ENCODE results near the gene CENPW.

The CENPW gene

DNA sequence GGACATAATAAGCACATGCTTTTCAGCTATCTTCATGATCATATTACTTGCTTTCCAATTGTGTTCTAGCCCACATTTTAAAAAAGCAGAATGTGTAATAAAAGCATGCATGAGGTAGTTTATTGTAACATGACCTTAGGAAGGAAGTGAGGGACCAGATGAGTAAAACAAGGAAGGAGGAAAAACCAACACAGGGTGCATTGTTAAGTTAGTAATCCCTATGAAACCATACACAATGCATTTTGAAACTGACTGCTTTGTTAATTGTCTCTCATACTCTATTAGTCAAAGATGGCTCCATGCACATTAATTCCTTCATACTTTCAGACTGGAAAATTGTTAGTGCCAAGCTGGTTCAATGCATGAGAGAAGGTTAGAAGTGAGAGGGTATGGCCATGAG is 37.7 kb upstream of the CENPW start:
- H3K4me1 ChIP-seq (ENCODE audit: control insufficient read depth in 1 of 2, insufficient read depth in 2 of 2, low read length in 2 of 2): no peaks in the 10 kb centered on the region
- H3K27ac ChIP-seq (ENCODE audit: low read depth, low read length): no peak overlapping the region
- no peaks in the 10 kb centered on the region for H3K79me1 ChIP-seq (ENCODE audit: low read length)

DNA sequence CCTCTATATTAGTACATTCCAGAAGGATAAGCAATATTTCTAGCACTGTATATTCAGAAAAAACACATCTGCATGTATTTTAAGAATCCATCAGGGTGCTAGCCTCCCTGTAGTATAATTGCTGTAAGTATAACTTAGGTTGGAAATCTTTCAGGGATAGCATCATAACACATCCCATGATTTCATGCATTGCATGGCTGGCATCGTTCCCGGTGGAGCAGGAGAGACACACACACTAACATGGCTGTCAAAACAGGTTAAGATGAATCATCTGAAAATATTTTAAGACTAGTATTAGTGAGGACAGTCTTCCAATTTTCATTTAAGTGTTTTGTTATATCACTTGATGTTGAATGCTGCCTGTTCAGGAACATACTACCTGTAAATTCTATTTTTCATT is 32.1 kb upstream of the CENPW start:
- H3K9me3 ChIP-seq (ENCODE audit: insufficient read depth, low read depth, low read length): no peaks in the 10 kb centered on the region
- H3K18ac ChIP-seq (ENCODE audit: low read length): no peak overlapping the region
- H3K14ac ChIP-seq (ENCODE audit: low read length): no peak overlapping the region
- H3K79me1 ChIP-seq (ENCODE audit: low read length): peaks cover under 1% of the 10 kb centered on the region
- no peak overlapping the region for H3K4me2 ChIP-seq (ENCODE audit: low read length)
- H4K91ac ChIP-seq (ENCODE audit: low read depth, low read length): no peak overlapping the region
- no peak overlapping the region for H4K8ac ChIP-seq (ENCODE audit: low read depth, low read length)
- DNase-seq: no peak
- no peak overlapping the region for H2BK12ac ChIP-seq (ENCODE audit: low read length)
- H3K36me3 ChIP-seq (ENCODE audit: control insufficient read depth in 1 of 2, insufficient read depth in 2 of 2, low read length in 2 of 2): no peaks in the 10 kb centered on the region
- H2AK5ac ChIP-seq (ENCODE audit: low read length): no peak overlapping the region
- H2BK5ac ChIP-seq (ENCODE audit: low read depth, low read length, poor library complexity): no peak overlapping the region
- no peak overlapping the region for H3K23ac ChIP-seq (ENCODE audit: low read length)
- no peak overlapping the region for H3K4me3 ChIP-seq (ENCODE audit: low read depth, low read length)
- no peak overlapping the region for H3K9ac ChIP-seq (ENCODE audit: low read length)
- no peak overlapping the region for H2BK120ac ChIP-seq (ENCODE audit: insufficient read depth, low read length, poor library complexity)
- no peaks in the 10 kb centered on the region for H3K27me3 ChIP-seq (ENCODE audit: insufficient read depth, low read length)
- H4K12ac ChIP-seq (ENCODE audit: low read depth, low read length): no peak overlapping the region
- no peak overlapping the region for H3K4ac ChIP-seq (ENCODE audit: low read depth, low read length)
- WGBS (ENCODE audit: extremely low coverage, insufficient coverage, insufficient read length): no CpG with 5 or more reads among the region's 2 CpGs
- H3K79me2 ChIP-seq (ENCODE audit: control insufficient read depth, insufficient read depth, low read length, poor library complexity): no peaks in the 10 kb centered on the region
- peaks cover 0 to under 1% of the 10 kb centered on the region in 2 experiments for H3K4me1 ChIP-seq (ENCODE audit: control insufficient read depth in 1 of 2, insufficient read depth in 2 of 2, low read length in 2 of 2)
- no peak overlapping the region for H3K27ac ChIP-seq (ENCODE audit: low read depth, low read length)
- no peak overlapping the region for H2AFZ ChIP-seq (ENCODE audit: insufficient read depth, low read length, poor library complexity)

More for the DNA sequence above, 37.7 kb upstream of the CENPW start:
- Histone ChIP-seq H4K12ac (ENCODE audit: low read depth, low read length) (no peak overlapping the region), H4K8ac (ENCODE audit: low read depth, low read length) (no peak overlapping the region), H4K91ac (ENCODE audit: low read depth, low read length) (no peak overlapping the region), H3K9ac (ENCODE audit: low read length) (no peak overlapping the region), H2AK5ac (ENCODE audit: low read length) (no peak overlapping the region), H3K36me3 (ENCODE audit: control insufficient read depth in 1 of 2, insufficient read depth in 2 of 2, low read length in 2 of 2) (no peaks in the 10 kb centered on the region), H2BK12ac (ENCODE audit: low read length) (no peak overlapping the region), H3K4ac (ENCODE audit: low read depth, low read length) (no peak overlapping the region), H3K4me3 (ENCODE audit: low read depth, low read length) (no peak overlapping the region), H3K18ac (ENCODE audit: low read length) (no peak overlapping the region), H2BK120ac (ENCODE audit: insufficient read depth, low read length, poor library complexity) (no peak overlapping the region), H3K14ac (ENCODE audit: low read length) (no peak overlapping the region), H2AFZ (ENCODE audit: insufficient read depth, low read length, poor library complexity) (no peak overlapping the region), H3K4me2 (ENCODE audit: low read length) (no peak overlapping the region), H3K9me3 (ENCODE audit: insufficient read depth, low read depth, low read length) (no peaks in the 10 kb centered on the region), H3K27me3 (ENCODE audit: insufficient read depth, low read length) (no peaks in the 10 kb centered on the region), H2BK5ac (ENCODE audit: low read depth, low read length, poor library complexity) (no peak overlapping the region), H3K79me2 (ENCODE audit: control insufficient read depth, insufficient read depth, low read length, poor library complexity) (no peaks in the 10 kb centered on the region), H3K23ac (ENCODE audit: low read length) (no peak overlapping the region)
- no peak for DNase-seq

DNA sequence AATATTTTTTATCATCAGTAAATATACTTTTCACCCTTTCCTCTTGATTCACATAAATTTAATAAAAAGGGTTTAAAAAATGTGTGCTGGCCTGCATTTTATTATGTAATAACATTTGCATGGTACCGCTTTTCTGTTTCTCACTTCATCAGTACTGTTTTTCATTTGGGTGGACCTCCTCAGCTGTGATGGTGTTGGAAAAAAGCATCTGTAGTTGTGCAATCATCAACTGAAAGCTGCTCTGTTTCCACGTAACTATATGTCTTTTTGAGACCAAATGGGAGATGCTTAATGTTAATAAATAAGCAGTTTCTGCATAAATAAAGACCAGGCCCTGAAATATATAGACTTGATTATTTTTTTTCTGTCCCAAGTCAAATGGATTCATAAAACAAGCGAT is 31.6 kb upstream of the CENPW start:
- no CpG with 5 or more reads among the region's 3 CpGs for WGBS (ENCODE audit: extremely low coverage, insufficient coverage, insufficient read length)
- H4K12ac ChIP-seq (ENCODE audit: low read depth, low read length): no peak overlapping the region
- H3K9ac ChIP-seq (ENCODE audit: low read length): no peak overlapping the region
- no peak overlapping the region for H3K4me3 ChIP-seq (ENCODE audit: low read depth, low read length)
- no peaks in the 10 kb centered on the region for H3K9me3 ChIP-seq (ENCODE audit: insufficient read depth, low read depth, low read length)
- H3K27me3 ChIP-seq (ENCODE audit: insufficient read depth, low read length): no peaks in the 10 kb centered on the region
- H4K8ac ChIP-seq (ENCODE audit: low read depth, low read length): no peak overlapping the region
- H2AK5ac ChIP-seq (ENCODE audit: low read length): no peak overlapping the region
- H3K79me2 ChIP-seq (ENCODE audit: control insufficient read depth, insufficient read depth, low read length, poor library complexity): no peaks in the 10 kb centered on the region
- H3K23ac ChIP-seq (ENCODE audit: low read length): no peak overlapping the region
- H3K4me2 ChIP-seq (ENCODE audit: low read length): no peak overlapping the region
- H2AFZ ChIP-seq (ENCODE audit: insufficient read depth, low read length, poor library complexity): no peak overlapping the region
- H2BK12ac ChIP-seq (ENCODE audit: low read length): no peak overlapping the region
- no peak overlapping the region for H3K4ac ChIP-seq (ENCODE audit: low read depth, low read length)
- no peak for DNase-seq
- H3K79me1 ChIP-seq (ENCODE audit: low read length): peaks cover 6% of the 10 kb centered on the region
- peaks cover 4 to 5% of the 10 kb centered on the region in 2 experiments for H3K4me1 ChIP-seq (ENCODE audit: control insufficient read depth in 1 of 2, insufficient read depth in 2 of 2, low read length in 2 of 2)
- no peak overlapping the region for H3K14ac ChIP-seq (ENCODE audit: low read length)
- no peak overlapping the region for H3K27ac ChIP-seq (ENCODE audit: low read depth, low read length)
- no peak overlapping the region for H2BK5ac ChIP-seq (ENCODE audit: low read depth, low read length, poor library complexity)
- no peak overlapping the region for H2BK120ac ChIP-seq (ENCODE audit: insufficient read depth, low read length, poor library complexity)
- H4K91ac ChIP-seq (ENCODE audit: low read depth, low read length): no peak overlapping the region
- H3K36me3 ChIP-seq (ENCODE audit: control insufficient read depth in 1 of 2, insufficient read depth in 2 of 2, low read length in 2 of 2): no peaks in the 10 kb centered on the region
- no peak overlapping the region for H3K18ac ChIP-seq (ENCODE audit: low read length)

DNA sequence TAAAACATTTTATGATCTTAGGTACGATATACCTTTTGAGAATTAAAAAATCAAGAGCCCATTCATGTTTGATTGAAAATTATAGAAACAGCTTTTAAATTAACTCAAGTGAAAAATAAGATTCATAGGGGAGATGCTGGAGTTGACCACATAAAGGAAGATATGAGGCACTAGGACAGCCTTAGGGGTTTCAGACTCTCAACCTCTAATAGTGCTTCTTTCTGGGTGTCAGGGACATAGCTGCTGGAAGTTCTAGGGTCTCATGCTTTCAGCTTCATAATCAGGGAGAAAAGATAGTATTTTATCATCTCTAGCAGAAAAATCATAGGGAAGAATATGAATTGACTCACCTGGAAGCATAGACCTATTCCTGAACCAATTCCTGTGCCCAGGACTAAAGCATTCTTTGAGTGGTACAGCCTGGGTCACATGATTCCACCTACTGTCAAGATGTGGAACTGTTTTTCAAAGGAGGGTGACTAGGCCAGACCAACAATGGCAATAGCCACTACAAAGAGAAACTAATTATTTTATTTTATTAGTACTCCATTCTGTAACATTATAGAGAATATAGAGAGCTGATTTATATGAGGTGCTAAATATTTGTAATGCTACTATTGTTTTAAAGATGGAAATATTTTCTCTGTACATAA is 27.8 kb upstream of the CENPW start:
- H2AFZ ChIP-seq (ENCODE audit: insufficient read depth, low read length, poor library complexity): no peak overlapping the region
- H4K91ac ChIP-seq (ENCODE audit: low read depth, low read length): no peak overlapping the region
- H3K4me2 ChIP-seq (ENCODE audit: low read length): no peak overlapping the region
- H3K27me3 ChIP-seq (ENCODE audit: insufficient read depth, low read length): no peaks in the 10 kb centered on the region
- no peak overlapping the region for H3K9ac ChIP-seq (ENCODE audit: low read length)
- H3K36me3 ChIP-seq (ENCODE audit: control insufficient read depth in 1 of 2, insufficient read depth in 2 of 2, low read length in 2 of 2): no peaks in the 10 kb centered on the region
- H3K14ac ChIP-seq (ENCODE audit: low read length): no peak overlapping the region
- peak in 1 of 2 donors; percentile 16 for DNase-seq
- H3K4me3 ChIP-seq (ENCODE audit: low read depth, low read length): no peak overlapping the region
- no peak overlapping the region for H2BK12ac ChIP-seq (ENCODE audit: low read length)
- no CpG with 5 or more reads among the region's 1 CpG for WGBS (ENCODE audit: extremely low coverage, insufficient coverage, insufficient read length)
- no peak overlapping the region for H2BK5ac ChIP-seq (ENCODE audit: low read depth, low read length, poor library complexity)
- peaks cover 7% of the 10 kb centered on the region for H3K79me1 ChIP-seq (ENCODE audit: low read length)
- H3K9me3 ChIP-seq (ENCODE audit: insufficient read depth, low read depth, low read length): no peaks in the 10 kb centered on the region
- H2BK120ac ChIP-seq (ENCODE audit: insufficient read depth, low read length, poor library complexity): no peak overlapping the region
- peaks cover 4 to 6% of the 10 kb centered on the region in 2 experiments for H3K4me1 ChIP-seq (ENCODE audit: control insufficient read depth in 1 of 2, insufficient read depth in 2 of 2, low read length in 2 of 2)
- H3K18ac ChIP-seq (ENCODE audit: low read length): no peak overlapping the region
- no peak overlapping the region for H3K23ac ChIP-seq (ENCODE audit: low read length)
- no peak overlapping the region for H4K12ac ChIP-seq (ENCODE audit: low read depth, low read length)
- no peak overlapping the region for H2AK5ac ChIP-seq (ENCODE audit: low read length)
- H3K27ac ChIP-seq (ENCODE audit: low read depth, low read length): no peak overlapping the region
- H3K4ac ChIP-seq (ENCODE audit: low read depth, low read length): no peak overlapping the region
- no peaks in the 10 kb centered on the region for H3K79me2 ChIP-seq (ENCODE audit: control insufficient read depth, insufficient read depth, low read length, poor library complexity)
- H4K8ac ChIP-seq (ENCODE audit: low read depth, low read length): no peak overlapping the region
